Prostate gland (tissue), 2 donors: ENCODE measurements around the gene FMNL2.

Source experiments
- CTCF ChIP-seq, 4 experiments: fragments of 200-600 bp in 2 of 4; fragments of 450-650 bp in 2 of 4; sonication (generic) in 2 of 4; IDR thresholded peaks; 1 replicate in 3 of 4; 2 replicates in 1 of 4; pipeline ENCODE4 v1.5.1; 2016 to 2019; ENCODE audit warnings: antibody characterized with exemption in 4 of 4, mild to moderate bottlenecking in 2 of 4, moderate library complexity in 2 of 4
- POLR2A ChIP-seq: fragments of 450-650 bp; IDR thresholded peaks from one replicate; pipeline ENCODE4 v1.6.1; 2016; ENCODE audit warnings: antibody characterized with exemption, mild to moderate bottlenecking
- POLR2AphosphoS5 ChIP-seq: sonication (generic); formaldehyde crosslinking; IDR thresholded peaks from one replicate; pipeline ENCODE4 v1.6.1; 2017; ENCODE audit warnings: antibody characterized with exemption

DNA sequence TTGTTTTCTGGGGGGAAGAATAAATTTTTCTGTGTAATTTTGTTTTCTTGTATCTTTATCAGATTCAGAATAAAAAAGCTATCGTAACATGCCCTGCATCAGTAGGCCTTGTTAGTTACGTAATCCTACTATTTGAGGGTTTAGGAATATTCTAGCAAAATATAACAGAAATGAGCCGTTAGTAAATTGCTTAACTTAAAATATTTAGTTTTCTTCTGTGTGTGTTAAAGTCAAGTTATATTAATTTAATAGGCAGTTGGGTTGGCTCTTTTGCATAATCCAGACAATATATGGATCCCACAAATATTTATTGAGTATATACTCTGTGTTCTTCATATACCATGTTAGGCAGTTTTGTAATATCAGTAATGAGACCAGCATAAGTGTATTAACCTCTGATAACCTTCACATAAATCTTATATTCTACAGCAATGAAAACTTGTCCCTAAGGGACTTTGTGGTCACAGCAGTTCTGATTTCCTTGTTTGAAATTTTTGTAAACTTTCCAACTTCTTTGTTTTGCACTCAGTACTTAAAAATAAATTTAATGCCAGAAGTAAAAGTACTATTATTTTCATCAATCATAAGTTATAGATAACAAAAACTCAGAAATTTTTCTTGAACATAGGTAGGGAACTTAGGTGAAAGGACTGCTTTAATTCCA lies 151.9 kb downstream of the FMNL2 start:
- TF ChIP-seq CTCF (IDR thresholded peaks at IDR 0.05) (no peak), POLR2A (no peak), POLR2AphosphoS5 (no peak)
